C4-2B (cell line): ENCODE measurements around the gene CSNK1A1.

ENCODE experiments used
- ZFX ChIP-seq: fragments of 450-650 bp; IDR thresholded peaks from 2 replicates; pipeline ENCODE4 v1.6.1; 2017
- TF ChIP-seq, protein P1 (sequence below): fragments of 450-650 bp; conservative IDR thresholded peaks from 2 replicates; pipeline ENCODE4 v1.5.1; 2017; ENCODE audit warnings: mild to moderate bottlenecking

- TF ChIP-seq, protein P1, sequence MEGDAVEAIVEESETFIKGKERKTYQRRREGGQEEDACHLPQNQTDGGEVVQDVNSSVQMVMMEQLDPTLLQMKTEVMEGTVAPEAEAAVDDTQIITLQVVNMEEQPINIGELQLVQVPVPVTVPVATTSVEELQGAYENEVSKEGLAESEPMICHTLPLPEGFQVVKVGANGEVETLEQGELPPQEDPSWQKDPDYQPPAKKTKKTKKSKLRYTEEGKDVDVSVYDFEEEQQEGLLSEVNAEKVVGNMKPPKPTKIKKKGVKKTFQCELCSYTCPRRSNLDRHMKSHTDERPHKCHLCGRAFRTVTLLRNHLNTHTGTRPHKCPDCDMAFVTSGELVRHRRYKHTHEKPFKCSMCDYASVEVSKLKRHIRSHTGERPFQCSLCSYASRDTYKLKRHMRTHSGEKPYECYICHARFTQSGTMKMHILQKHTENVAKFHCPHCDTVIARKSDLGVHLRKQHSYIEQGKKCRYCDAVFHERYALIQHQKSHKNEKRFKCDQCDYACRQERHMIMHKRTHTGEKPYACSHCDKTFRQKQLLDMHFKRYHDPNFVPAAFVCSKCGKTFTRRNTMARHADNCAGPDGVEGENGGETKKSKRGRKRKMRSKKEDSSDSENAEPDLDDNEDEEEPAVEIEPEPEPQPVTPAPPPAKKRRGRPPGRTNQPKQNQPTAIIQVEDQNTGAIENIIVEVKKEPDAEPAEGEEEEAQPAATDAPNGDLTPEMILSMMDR = no peak
- no peak for TF ChIP-seq ZFX
These were observed 91.3 kb downstream of the CSNK1A1 start for GRCh38 chr5:149459891-149460290.
